Heart left ventricle (tissue), 13 donors: ENCODE measurements around the gene TTC27.

ENCODE experiments used
- POLR2A ChIP-seq, 2 donors: fragments of 450-650 bp; IDR thresholded peaks; one replicate each; pipeline ENCODE4 v1.6.1; 2017; ENCODE audit warnings: antibody characterized with exemption in 2 of 2, mild to moderate bottlenecking in 2 of 2, moderate library complexity in 2 of 2
- TF ChIP-seq, protein P1 (sequence below), 12 donors: fragments of 200-600 bp; sonication (generic) in 4 of 12; IDR thresholded peaks; one replicate each; pipeline versions ENCODE4 v1.5.0 to v1.8.0; 2018 to 2022; ENCODE audit warnings: antibody characterized with exemption in 12 of 12, mild to moderate bottlenecking in 5 of 12
- donor health status: ischemic (EF 13 %, LVEDD 7.1; RV severe dilation, severe dysfunction).
- donor health status: DM: no; HTN: yes; CAD: no.
- donor health status: DM: no; HTN: no; CAD: no.
- donor health status: ischemic (EF 25% LVEDD 6.9; RV normal size, moderate dysfunction).
- donor health status: ischemic (EF 25% LVEDD 5.7; RV mildly dilated, moderate dysfunction).
- donor health status: ischemic (EF 35%, LVEDD 5.7; RV mildly dilated, moderate dysfunction).
- donor health status: nonischemic (EF 11% LVEDD 7.7; RV severe dilation, severe dysfunction).
- donor health status: DM: yes; HTN: yes; CAD: no.
- donor health status: PGD.
- donor health status: ischemic (EF 29% LVEDD 5.4; RV normal size, mild dysfunction).
- donor health status: nonischemic (EF 23%, LVEDD 6.1; RV moderate dilation, normal function).

DNA sequence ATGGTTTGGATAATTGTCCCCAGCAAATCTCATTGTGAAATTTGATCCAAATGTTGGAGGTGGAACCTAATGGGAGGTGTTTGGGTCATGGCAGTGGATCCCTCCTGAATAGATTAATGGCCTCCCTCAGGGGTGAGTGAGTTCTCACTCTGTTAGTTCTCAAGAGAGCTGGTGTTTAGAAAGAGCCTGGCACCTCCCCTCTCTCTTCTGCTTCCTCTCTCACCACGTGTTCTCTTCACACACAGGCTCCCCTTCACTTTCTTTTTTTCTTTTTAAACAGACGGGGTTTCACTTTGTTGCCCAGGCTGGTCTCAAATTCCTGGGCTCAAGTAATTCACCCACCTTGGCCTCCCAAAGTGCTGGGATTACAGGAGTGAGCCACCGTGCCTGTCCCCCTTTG lies 207.3 kb downstream of the TTC27 start:
- TF ChIP-seq, protein P1, sequence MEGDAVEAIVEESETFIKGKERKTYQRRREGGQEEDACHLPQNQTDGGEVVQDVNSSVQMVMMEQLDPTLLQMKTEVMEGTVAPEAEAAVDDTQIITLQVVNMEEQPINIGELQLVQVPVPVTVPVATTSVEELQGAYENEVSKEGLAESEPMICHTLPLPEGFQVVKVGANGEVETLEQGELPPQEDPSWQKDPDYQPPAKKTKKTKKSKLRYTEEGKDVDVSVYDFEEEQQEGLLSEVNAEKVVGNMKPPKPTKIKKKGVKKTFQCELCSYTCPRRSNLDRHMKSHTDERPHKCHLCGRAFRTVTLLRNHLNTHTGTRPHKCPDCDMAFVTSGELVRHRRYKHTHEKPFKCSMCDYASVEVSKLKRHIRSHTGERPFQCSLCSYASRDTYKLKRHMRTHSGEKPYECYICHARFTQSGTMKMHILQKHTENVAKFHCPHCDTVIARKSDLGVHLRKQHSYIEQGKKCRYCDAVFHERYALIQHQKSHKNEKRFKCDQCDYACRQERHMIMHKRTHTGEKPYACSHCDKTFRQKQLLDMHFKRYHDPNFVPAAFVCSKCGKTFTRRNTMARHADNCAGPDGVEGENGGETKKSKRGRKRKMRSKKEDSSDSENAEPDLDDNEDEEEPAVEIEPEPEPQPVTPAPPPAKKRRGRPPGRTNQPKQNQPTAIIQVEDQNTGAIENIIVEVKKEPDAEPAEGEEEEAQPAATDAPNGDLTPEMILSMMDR (IDR thresholded peaks at IDR 0.05) = no peak
- TF ChIP-seq POLR2A (IDR thresholded peaks at IDR 0.05) = no peak
